Neural cell (in vitro differentiated cells): ENCODE results near the gene PTPN5.

Experiments
- CTCF ChIP-seq: fragments of 450-650 bp; IDR thresholded peaks from 2 replicates; pipeline ENCODE4 v1.5.1; 2014; ENCODE audit warnings: antibody characterized with exemption, mild to moderate bottlenecking, moderate library complexity; ENCODE audit not compliant: poor library complexity, severe bottlenecking
- EZH2 ChIP-seq: fragments of 200-600, 300-800 bp; shearing (Covaris generic), sonication (generic); IDR thresholded peaks from 2 replicates; pipeline ENCODE4 v1.6.1; 2014; ENCODE audit warnings: antibody characterized with exemption, low read length, borderline replicate concordance, mild to moderate bottlenecking; ENCODE audit not compliant: insufficient read depth, poor library complexity, severe bottlenecking
- TF ChIP-seq, protein P1 (sequence below): IDR thresholded peaks from 2 replicates; pipeline ENCODE4 v1.6.1; 2012; ENCODE audit warnings: borderline replicate concordance

DNA sequence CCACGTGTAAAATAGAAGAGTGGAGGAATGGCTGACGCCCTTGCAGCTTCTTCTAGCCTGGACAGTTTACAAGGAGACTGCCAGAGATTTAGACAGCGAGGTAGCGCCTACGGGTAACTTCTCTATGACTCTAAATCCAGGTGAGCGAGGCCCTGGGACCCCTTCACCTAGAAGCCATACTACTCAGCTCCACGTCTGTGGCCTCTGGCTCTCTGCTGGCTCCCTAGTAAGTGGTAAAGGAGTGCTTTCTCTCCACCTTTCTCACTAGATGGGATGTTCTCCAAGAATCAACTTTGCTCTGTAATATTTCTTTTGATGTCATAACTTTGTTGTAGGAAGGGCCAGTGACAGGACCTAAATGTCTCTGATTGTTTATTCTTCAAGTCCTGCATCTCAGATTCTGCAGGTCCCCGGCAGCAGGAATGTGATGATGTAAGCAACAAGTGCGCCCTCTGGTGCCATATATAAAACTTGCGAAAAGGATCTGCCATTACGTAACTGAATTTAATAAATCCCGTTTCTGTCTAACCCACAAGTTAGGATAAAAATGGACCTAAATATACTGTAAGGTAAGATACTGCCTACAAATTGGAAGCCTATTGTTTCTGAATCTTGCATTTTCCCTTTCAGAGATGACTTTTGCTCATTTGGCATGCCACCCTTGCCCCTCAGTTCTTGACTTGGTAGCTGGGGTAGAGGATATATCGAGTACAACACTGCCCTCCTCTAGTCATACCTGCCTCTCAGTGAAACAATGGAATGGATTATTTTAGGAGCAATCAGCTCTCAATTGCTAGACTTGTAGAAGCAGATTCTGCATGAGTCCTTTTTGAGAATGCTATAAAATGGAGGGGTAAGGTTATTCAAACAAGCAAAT, 11.0 kb upstream of the PTPN5 start:
- peak; percentile 79 for TF ChIP-seq CTCF
- no peak for TF ChIP-seq EZH2
- TF ChIP-seq, protein P1, sequence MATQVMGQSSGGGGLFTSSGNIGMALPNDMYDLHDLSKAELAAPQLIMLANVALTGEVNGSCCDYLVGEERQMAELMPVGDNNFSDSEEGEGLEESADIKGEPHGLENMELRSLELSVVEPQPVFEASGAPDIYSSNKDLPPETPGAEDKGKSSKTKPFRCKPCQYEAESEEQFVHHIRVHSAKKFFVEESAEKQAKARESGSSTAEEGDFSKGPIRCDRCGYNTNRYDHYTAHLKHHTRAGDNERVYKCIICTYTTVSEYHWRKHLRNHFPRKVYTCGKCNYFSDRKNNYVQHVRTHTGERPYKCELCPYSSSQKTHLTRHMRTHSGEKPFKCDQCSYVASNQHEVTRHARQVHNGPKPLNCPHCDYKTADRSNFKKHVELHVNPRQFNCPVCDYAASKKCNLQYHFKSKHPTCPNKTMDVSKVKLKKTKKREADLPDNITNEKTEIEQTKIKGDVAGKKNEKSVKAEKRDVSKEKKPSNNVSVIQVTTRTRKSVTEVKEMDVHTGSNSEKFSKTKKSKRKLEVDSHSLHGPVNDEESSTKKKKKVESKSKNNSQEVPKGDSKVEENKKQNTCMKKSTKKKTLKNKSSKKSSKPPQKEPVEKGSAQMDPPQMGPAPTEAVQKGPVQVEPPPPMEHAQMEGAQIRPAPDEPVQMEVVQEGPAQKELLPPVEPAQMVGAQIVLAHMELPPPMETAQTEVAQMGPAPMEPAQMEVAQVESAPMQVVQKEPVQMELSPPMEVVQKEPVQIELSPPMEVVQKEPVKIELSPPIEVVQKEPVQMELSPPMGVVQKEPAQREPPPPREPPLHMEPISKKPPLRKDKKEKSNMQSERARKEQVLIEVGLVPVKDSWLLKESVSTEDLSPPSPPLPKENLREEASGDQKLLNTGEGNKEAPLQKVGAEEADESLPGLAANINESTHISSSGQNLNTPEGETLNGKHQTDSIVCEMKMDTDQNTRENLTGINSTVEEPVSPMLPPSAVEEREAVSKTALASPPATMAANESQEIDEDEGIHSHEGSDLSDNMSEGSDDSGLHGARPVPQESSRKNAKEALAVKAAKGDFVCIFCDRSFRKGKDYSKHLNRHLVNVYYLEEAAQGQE, result no peak
